NB4 (cell line): ENCODE results near the gene IRF1.
"Not testable (repeated sequence)": the region's sequence is repeated elsewhere in the genome, so short reads cannot be mapped to it uniquely, and the experiment has no call there.

Experiments used
- DNase-seq: peaks from one replicate; pipeline ENCODE4 v3.0.0; 2010; ENCODE audit warnings: low read depth
- H3K4me3 ChIP-seq: one replicate; pipeline ENCODE4 v1.5.1; 2011; ENCODE audit warnings: mild to moderate bottlenecking, low read depth, low read length, moderate library complexity
- CTCF ChIP-seq: IDR thresholded peaks from one replicate; pipeline ENCODE4 v1.5.1; 2012; ENCODE audit warnings: low read depth, low read length
- MAX ChIP-seq: IDR thresholded peaks from 2 replicates; pipeline ENCODE4 v1.6.1; 2011; ENCODE audit warnings: low read depth, low read length
- MYC ChIP-seq: IDR thresholded peaks from 2 replicates; pipeline ENCODE4 v1.6.1; 2011; ENCODE audit warnings: low read depth, low read length
- POLR2A ChIP-seq: IDR thresholded peaks from 2 replicates; pipeline ENCODE4 v1.6.1; 2011; ENCODE audit warnings: mild to moderate bottlenecking; ENCODE audit not compliant: insufficient read length; ENCODE audit errors: extremely low read depth

IRF1 gene

GRCh38 chr5:132487841-132488555 lies 2.6 kb downstream of the IRF1 start:
- no peak for TF ChIP-seq POLR2A
- TF ChIP-seq MYC: no peak; the same call in 1 of the 2 replicates
- TF ChIP-seq MAX: no peak
- TF ChIP-seq CTCF: no peak
- peak overlapping the region; percentile 85 for H3K4me3 ChIP-seq
- DNase-seq: peak; percentile 75

- peak overlapping the region; percentile 85 for H3K4me3 ChIP-seq
- TF ChIP-seq MYC (no peak), MAX (no peak), POLR2A (no peak), CTCF (no peak)
Measured at GRCh38 chr5:132487095-132487428, 3.5 kb downstream of the IRF1 start.

GRCh38 chr5:132486318-132487094 lies 4.1 kb downstream of the IRF1 start:
- TF ChIP-seq CTCF: no peak
- DNase-seq: no peak
- H3K4me3 ChIP-seq: peak overlapping the region; percentile 85

More at GRCh38 chr5:132487095-132487428, 3.5 kb downstream of the IRF1 start:
- no peak for DNase-seq

- TF ChIP-seq POLR2A (no peak), MYC (no peak), MAX (no peak), CTCF (no peak)
- no peak for DNase-seq
- no peak overlapping the region for H3K4me3 ChIP-seq
Measured at GRCh38 chr5:132485641-132486317, 4.8 kb downstream of the IRF1 start.

- not testable (repeated sequence) for DNase-seq, H3K4me3 ChIP-seq
Measured at GRCh38 chr5:132484876-132485640, 5.5 kb downstream of the IRF1 start.

GRCh38 chr5:132484391-132484725 lies 6.2 kb downstream of the IRF1 start:
- no peak for DNase-seq
- no peak overlapping the region for H3K4me3 ChIP-seq
- no peak for TF ChIP-seq MAX
- TF ChIP-seq POLR2A: no peak
- TF ChIP-seq MYC: no peak
- no peak for TF ChIP-seq CTCF
